ENCODE data around the gene LIN52. TPM values are rescaled to one million over a fixed set of nuclear protein-coding genes. Genes with fewer than 3 reads are reported as not detected.

LIN52 gene
- total and polyA plus RNA-seq, 2 of the 8 experiments (the other 6 are each of a cell fraction or from before 2014, with no cell fraction given): 6.8 to 11.6 TPM

- no peak overlapping the region for H2BK15ac ChIP-seq (ENCODE audit: low read length)
- H2BK120ac ChIP-seq (replicated peaks; ENCODE audit: low read depth, low read length): no peak overlapping the region
- peaks cover 7% of the 10 kb centered on the region; the same call in 1 of the 2 replicates for H3K23me2 ChIP-seq (ENCODE audit: low read depth, low read length)
- peak overlapping the region; percentile 66 to 99 (median 90) for H3K9ac ChIP-seq (replicated peaks in 1 of 4; ENCODE audit: extremely low read depth in 1 of 4, low read depth in 3 of 4, low read length in 3 of 4)
- no peak overlapping the region for H2AFZ ChIP-seq (ENCODE audit: low read length)
- no peak overlapping the region for H4K8ac ChIP-seq (ENCODE audit: extremely low read depth, insufficient read depth, low read length)
- no peak overlapping the region for H2BK20ac ChIP-seq (ENCODE audit: low read length)
- no peaks in the 10 kb centered on the region for H3K9me3 ChIP-seq (ENCODE audit: insufficient read depth in 2 of 2, low read depth in 1 of 2, low read length in 1 of 2)
- H3K79me1 ChIP-seq (ENCODE audit: low read depth, low read length): no peaks in the 10 kb centered on the region; the same call in 1 of the 2 replicates
- H2AK5ac ChIP-seq (ENCODE audit: low read depth, low read length): no peak overlapping the region
- H3K18ac ChIP-seq (ENCODE audit: extremely low read depth, low read length): no peak overlapping the region
- peak overlapping the region; percentile 86 to 99 (median 91); a peak in 7 of 8 replicates for H3K4me3 ChIP-seq (ENCODE audit: extremely low read depth in 1 of 4, insufficient read depth in 2 of 4, low read depth in 3 of 4, low read length in 4 of 4)
- H3K4me1 ChIP-seq (replicated peaks in 1 of 4; ENCODE audit: control insufficient read depth in 3 of 4, insufficient read depth in 4 of 4, low read length in 3 of 4): peaks cover 0 to 3% (median 2%) of the 10 kb centered on the region in 4 experiments; a peak in 4 of 7 replicates
- CTCF ChIA-PET (ENCODE audit: partially characterized antibody): no interaction called here
- H3K56ac ChIP-seq (replicated peaks; ENCODE audit: insufficient read length, low read depth, low read length): no peak overlapping the region
- H3K14ac ChIP-seq (ENCODE audit: insufficient read length): no peak overlapping the region
- no peak overlapping the region for H3K23ac ChIP-seq (ENCODE audit: insufficient read length)
- peaks cover 3 to 40% of the 10 kb centered on the region in 2 experiments; a peak in 3 of 4 replicates for H3K79me2 ChIP-seq (ENCODE audit: control insufficient read depth in 1 of 2, insufficient read depth in 2 of 2, low read length in 2 of 2)
- H3K4me2 ChIP-seq (ENCODE audit: insufficient read depth in 1 of 2, low read depth in 2 of 2, low read length in 2 of 2): peak overlapping the region; percentile 75 to 76
- 89% methylated on average over 3 of the region's 3 CpGs; no CpG with 5 or more reads in 1 of the 2 experiments for WGBS, 2 experiments (ENCODE audit: extremely low coverage in 1 of 2, insufficient coverage in 1 of 2, insufficient read length in 1 of 2, insufficient replicate concordance in 2 of 2, low coverage in 1 of 2, low lambda C conversion rate in 2 of 2, missing lambda C conversion rate in 1 of 2)
- H3K4ac ChIP-seq (replicated peaks; ENCODE audit: insufficient read length, low read depth, low read length): no peak overlapping the region
- no peak overlapping the region for H2BK12ac ChIP-seq (ENCODE audit: low read depth, low read length)
- no peak overlapping the region for H2BK5ac ChIP-seq (ENCODE audit: low read depth, low read length)
- H4K91ac ChIP-seq (replicated peaks; ENCODE audit: insufficient read length, low read length): no peak overlapping the region
- DNase-seq (ENCODE audit: low read depth in 1 of 2, low spot score in 2 of 2) (no peak), FAIRE-seq (no peak)
- peak overlapping the region; percentile 89 for H3K27ac ChIP-seq (ENCODE audit: low read depth, low read length)
- H4K20me1 ChIP-seq (replicated peaks in 1 of 2; ENCODE audit: control insufficient read depth in 1 of 2, insufficient read depth in 2 of 2, low read length in 2 of 2): no peaks in the 10 kb centered on the region
- H3K27me3 ChIP-seq (replicated peaks in 1 of 4; ENCODE audit: control insufficient read depth in 3 of 4, extremely low read depth in 1 of 4, insufficient read depth in 3 of 4, low read length in 3 of 4): no peaks in the 10 kb centered on the region
- no peak overlapping the region for H4K5ac ChIP-seq (ENCODE audit: insufficient read length, low read depth, low read length)
- POLR2A ChIA-PET (ENCODE audit: partially characterized antibody): interaction anchor here (1.1 to 5.4 kb wide), 4 partner anchors 11 to 159 kb away, joined by 3 to 26 read pairs (median 4); no protein-coding TSS in a partner anchor
- H3K36me3 ChIP-seq (ENCODE audit: control insufficient read depth in 2 of 4, insufficient read depth in 4 of 4, low read length in 3 of 4): no peaks in the 10 kb centered on the region
- TF ChIP-seq RNF2 (IDR thresholded peaks at IDR 0.05; ENCODE audit: borderline replicate concordance, low read depth, low read length, missing control alignments, poor library complexity, severe bottlenecking) (no peak), NANOG (IDR thresholded peaks at IDR 0.05; ENCODE audit: insufficient read depth, low read depth, low read length, poor library complexity, severe bottlenecking) (no peak), MAFK (IDR thresholded peaks at IDR 0.05; ENCODE audit: low read depth, low read length) (no peak), POLR2A (IDR thresholded peaks at IDR 0.05; ENCODE audit: control extremely low read depth in 1 of 2, low read depth in 2 of 2, low read length in 2 of 2) (no peak), ATF2 (IDR thresholded peaks at IDR 0.05; ENCODE audit: low read length) (no peak), CTBP2 (IDR thresholded peaks at IDR 0.05; ENCODE audit: borderline replicate concordance, insufficient read depth, insufficient read length, low read length) (no peak), BACH1 (IDR thresholded peaks at IDR 0.05; ENCODE audit: low read length) (no peak), SAP30 (IDR thresholded peaks at IDR 0.05; ENCODE audit: insufficient read depth, insufficient replicate concordance, low read length) (no peak), USF2 (IDR thresholded peaks at IDR 0.05; ENCODE audit: low read length) (no peak), ASH2L (IDR thresholded peaks at IDR 0.05; ENCODE audit: low read length) (no peak)
Observed at GRCh38 chr14:74083161-74083560, 1.6 kb upstream of the LIN52 start.

Measured in H1 (cell line).